Hypothalamus (tissue), 51 donors: ENCODE data around the gene AGBL4.
A peak's percentile ranks its signal among the peaks of the same experiment; 100 is the strongest.

Source experiments
- DNase-seq, 51 donors: peaks; one replicate each; lab custom pipeline; 2025; lab: John Stamatoyannopoulos, UW

AGBL4 gene

DNA sequence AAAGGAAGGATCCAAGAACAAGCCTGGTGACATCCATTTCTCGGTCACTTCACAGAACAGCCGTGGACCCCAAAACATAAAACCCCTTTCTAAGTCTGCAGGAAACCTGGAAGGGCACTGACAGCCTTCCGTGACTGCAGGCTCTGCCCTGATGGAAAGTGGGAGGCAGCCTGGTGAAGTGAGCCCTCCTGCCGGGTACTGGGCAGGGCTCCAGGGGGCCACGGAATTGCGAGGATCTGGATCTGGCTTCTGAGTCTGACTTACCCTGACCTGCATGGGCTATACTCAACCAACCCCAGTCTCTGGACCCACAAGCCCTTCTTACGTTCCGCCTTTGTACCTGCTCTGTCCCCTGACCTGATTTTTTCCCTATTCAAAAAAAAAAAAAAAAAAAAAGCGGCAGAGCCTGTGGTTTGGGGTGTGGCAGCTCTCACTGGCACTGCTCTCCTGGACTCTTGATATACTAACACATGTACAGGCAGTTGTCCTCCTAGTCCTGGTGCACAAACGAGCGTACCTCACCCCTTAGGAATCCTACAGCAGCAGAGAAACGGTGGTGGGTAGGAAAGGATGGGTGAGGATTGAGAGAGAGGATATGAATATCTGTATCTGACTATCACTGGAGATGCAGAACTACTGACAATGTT is 1330.0 kb downstream of the AGBL4 start:
- DNase-seq: no peak

DNA sequence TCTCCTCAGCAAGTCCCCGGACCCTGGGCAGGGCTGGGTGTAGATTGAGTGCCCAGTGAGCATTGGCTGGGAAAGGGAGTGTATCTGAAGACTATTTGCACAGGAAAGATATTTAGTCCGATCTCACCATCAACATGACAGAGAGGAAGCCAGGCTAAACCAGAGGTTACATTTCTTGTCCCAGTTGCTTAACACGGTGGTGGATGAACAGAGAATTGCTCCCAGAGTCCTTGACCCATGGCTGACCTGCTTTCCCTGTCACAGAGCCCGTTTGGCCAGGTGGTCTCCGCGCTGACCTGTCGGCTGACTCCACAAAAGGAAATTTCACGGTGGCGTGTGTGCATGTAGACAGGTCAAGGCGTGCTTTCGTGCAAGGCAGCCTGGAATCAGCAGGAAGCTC is 1330.6 kb downstream of the AGBL4 start:
- no peak for DNase-seq

DNA sequence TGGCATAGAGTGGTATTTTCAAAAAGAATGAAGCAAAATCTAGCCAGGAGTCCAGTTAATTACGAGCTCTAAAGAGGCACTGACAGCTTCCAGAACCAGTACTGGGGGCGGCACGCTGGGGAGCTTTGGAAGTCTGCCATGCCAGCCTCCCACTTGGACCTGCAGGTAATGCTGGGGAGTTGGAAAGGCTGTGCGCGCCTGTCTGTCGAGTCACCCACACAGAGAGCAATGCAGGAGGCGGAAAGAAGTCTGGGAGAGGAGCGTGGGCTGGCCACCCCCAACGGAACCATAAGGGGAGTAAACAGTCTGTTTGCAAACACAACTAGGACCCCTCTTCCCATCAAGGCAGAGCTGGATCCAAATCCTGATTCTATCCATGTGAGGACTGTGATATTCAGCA is 1331.5 kb downstream of the AGBL4 start:
- peak in 1 of 51 donors; percentile 56 for DNase-seq

DNA sequence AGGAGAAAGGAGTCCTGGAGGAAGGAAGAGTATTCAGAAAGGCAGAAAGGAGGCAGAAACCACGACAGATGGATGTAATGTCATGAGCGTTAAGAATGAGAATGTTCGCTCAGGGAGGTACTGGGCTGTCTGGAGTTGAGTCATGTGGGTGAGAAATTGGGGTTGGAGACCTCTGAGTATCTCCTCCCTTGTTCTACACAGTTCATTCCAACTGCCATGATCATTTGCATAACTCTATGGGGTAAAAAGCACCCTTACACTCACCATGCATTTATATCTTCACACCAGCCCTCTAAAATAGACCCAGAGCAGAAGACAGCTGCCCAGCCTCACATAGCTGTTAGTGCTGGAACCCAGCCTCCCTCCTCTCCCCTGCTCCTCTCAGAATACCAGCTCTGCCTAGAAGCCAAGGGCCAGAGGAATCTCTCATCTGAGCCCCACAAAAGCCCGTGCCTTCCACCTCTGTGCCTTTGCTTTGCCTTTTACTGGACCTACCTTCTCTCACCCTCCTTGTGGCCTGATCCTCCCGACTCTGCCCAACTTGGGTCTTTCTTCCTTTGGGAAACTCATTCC is 1332.2 kb downstream of the AGBL4 start:
- no peak for DNase-seq

DNA sequence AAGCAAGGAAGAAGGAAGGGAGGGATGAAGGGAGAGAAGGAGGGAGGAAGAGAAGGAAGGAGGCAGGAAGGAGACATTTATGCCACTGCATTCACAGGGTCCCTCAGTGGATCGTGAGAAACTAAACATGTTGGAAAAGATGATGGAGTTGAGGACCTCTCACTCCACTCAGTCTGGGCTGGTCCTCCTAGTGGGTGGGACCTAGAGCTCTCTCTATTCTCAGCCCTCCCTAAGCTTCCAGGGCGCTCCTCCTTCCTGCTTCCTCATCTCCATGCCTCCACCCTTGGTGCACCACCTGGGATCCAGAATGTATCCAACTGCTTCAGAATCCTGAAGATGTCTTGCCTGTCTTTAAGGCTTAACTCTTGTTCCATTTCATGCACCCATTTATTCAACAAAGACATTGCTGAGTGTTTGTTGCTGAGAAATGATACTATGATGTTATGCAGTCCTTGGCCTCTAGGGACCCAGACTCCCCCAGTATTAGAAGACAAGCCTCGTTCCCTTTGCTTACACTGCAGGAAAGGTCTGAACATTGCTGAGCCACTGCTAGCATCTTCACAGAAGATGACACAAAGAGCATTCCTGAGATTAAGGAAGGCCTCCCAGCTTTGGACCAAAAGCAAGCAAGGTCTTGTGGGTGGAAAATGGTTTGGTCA is 1335.5 kb downstream of the AGBL4 start:
- no peak for DNase-seq

DNA sequence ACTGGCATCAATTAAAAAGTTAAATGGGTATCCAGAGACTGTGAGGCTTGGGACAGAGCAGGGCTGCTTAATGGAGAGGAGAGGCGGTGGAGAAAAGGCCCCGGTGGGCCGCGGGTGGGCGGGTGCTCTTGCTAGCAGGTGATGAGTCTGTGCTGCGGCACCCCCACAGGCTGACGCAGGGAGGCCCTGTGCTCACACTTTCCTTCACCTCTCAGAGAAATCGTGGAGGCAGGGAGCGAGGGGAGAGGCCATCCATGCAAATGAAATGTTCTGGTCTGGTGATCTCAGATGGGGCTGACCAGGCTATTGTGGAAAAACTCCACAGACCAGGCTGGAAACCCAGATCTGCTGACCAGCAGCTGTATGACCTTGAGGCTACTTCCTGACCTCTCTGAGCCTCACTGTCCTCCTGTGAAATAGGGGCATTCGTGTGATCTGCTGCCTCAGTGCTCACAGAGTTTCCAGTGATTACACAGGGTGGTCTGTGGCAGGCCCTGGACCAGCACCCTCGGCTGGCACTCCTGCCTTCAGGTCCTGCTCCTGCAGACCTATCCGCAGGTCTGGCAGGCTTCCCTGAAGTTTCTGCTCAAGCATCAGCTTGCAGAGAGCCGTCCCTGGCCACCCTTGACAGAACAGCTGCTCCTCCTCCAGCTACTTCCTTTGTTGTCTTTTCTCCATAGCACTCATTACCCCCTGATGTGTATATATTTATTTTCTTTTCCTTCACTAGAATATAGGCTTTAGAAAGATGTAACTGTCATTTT is 1336.3 kb downstream of the AGBL4 start:
- DNase-seq: peak in 1 of 51 donors; percentile 18

DNA sequence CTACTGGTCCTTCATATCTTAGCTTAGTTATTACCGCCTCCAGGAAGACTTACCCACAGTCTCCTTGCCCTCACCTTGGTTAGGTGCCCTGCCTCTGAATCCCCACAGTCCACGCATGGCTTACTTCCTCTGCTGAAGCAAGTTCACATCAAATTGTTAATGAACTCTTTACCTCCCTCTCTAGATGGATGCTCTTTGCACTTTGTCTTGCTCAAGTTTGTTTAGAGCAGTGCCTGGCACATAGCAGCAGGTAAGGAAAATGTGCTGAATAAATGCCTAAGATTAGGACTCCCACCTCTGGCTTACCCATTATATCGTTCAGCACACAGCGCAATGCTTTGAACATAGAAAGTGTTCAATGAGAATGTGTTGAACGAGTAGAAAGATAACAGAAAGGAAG is 1337.6 kb downstream of the AGBL4 start:
- DNase-seq: no peak

DNA sequence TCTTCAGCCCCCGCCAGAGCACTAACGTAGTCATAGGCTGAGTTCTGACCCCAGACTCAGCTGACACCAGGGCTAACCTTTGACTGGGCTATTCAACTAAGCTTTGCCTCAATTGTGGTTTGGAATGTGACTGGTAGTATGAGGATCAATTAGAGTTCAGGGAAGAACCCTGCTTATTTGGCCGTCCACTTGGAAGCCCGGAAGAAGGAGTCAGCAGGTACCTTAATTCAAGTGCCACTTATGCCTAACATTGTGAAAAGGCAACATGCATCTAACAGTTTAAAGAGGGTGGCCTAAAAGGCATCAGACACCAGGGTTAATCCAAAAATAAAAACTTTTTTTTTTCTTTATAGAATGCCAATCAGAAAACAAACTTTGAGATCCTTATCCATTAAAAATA is 1339.4 kb downstream of the AGBL4 start:
- no peak for DNase-seq

DNA sequence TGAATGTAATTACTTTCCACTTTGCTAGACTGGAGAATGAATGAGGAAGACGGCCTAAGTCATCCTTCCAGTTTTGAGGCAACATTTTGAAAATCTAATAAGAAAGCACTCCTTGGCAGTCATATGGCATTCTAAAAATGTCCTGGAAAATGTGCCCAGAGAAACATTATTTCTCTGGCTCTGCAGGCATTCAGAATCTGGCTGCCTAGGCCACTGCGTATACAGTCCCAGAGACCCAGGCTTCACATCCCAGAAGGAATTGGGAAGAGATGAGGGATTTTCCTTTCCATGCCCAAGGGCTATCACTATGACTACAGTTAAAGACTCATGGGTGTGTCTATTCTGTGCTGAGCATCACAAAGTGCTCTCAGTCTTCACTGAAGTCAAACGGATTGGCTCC is 1339.9 kb downstream of the AGBL4 start:
- no peak for DNase-seq

DNA sequence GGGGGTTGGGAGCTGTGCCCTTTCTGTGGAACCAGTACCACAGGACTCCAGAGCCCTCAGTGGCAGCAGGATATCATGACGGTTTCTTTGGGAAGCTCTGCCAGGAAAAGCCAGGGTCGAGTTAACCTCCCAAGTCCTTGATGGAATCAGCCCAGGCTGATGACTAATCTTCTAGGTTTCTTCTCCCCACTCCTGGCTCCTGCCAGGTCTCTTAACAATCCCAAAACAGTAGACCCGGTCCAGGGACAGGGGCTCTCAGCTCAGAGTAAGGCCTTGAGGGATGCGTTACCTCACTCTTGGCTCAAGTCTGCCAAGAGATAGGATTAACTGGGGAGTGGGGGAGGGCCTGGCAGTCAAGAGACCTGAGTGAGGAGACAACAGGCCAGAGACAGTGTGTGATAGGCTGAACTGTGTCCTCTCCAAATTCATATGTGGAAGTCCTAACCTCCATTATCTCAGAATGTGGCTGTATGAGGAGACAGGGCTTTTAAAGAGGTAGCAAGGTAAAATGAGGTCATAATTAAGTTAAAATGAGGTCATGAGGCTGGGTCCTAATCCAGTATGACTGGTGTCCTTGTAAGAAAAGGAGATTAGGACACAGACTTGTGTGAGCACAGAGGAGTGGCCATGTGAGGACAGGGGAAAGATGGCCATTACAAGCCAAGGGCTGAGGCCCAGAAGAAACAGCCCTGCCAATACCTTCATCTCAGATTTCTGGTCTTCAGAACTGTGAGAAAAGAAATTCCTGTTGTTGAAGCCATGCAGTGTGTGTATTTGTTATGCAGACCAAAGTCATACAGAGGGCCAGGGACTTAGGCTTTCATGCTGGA is 1342.1 kb downstream of the AGBL4 start:
- no peak for DNase-seq

DNA sequence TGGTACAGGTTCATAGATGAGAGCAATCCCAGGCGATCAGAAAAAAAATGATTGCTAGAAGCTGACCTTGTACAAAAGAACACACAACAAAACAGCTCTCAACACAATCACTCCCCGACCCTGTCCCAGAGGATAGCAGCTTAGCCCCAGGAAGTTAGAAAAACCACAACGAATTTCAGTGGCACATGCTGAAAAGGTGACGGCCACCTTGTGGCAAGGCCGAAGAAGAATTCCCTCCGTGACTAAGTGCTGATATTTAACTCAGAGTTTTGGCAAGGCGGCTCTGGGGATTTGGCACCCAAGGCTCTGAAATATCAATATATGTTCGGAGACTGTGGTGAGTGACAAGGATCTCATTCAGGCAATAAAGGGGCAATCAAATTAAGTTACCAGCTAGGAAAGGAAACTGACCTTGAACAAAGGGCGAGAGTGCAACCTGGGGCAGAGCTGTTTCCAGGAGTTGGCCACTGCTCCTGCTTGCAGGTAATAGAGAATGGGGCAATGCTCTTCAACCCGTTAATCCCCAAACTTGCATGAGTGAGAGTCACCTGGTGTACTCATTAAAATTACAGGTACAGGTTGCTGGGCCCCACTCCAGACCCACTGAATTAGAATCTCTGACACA is 1343.2 kb downstream of the AGBL4 start:
- DNase-seq: no peak

DNA sequence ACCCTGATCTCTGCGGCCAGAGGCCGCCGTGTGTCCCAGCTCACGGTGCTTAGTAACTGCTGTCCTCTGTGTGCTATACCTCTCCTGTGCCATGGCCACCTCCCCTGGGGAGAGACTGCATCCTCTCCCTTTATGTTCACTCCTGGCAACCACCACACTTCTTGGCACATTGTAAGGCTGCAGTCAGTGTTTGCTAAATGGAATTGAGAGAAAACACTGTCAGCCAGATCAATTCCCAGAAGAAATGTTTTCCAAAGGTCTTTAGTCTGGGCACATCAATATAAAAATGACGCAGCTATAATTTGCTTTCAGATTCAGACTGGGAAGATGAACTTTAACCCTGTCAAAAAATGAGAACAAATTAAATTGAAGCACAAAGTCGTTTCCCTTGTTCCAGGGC is 1343.9 kb downstream of the AGBL4 start:
- DNase-seq: no peak

DNA sequence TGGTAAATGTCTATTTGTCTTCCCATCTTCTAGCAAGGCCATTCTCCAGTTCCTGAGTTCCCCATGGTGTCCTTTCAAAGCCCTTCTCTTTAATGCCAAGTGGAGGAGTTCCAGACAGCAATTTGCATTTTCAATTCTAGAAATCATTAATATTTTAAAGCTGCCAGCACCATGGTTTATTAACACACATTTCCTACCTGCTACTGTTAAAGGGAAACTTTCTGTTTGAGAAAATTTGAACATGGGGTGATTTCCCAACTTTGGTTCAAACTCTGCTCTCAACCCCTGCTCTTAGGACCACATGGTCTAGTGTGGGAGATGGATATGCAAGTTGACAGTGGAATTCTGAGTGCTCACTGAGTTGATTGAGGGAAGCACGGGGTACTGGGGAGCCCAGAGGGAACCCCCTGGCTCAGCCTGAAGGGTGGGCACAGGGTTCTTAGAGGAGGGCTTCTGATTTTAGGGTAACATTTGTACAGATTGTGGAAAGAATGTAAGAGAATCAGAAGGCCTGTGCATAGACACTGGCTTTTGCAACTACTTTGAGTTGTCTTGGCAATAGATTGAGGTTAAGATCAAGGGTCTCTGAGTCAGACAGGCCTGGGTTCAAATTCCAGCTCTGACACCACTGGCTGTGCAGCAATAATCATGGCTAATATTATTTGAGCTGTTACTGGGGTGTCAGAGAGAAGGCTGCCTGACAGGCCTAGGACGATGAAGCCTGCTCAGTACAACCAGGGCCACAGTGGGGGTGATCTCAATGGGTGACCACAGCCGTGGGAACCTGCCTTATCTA is 1344.8 kb downstream of the AGBL4 start:
- no peak for DNase-seq

DNA sequence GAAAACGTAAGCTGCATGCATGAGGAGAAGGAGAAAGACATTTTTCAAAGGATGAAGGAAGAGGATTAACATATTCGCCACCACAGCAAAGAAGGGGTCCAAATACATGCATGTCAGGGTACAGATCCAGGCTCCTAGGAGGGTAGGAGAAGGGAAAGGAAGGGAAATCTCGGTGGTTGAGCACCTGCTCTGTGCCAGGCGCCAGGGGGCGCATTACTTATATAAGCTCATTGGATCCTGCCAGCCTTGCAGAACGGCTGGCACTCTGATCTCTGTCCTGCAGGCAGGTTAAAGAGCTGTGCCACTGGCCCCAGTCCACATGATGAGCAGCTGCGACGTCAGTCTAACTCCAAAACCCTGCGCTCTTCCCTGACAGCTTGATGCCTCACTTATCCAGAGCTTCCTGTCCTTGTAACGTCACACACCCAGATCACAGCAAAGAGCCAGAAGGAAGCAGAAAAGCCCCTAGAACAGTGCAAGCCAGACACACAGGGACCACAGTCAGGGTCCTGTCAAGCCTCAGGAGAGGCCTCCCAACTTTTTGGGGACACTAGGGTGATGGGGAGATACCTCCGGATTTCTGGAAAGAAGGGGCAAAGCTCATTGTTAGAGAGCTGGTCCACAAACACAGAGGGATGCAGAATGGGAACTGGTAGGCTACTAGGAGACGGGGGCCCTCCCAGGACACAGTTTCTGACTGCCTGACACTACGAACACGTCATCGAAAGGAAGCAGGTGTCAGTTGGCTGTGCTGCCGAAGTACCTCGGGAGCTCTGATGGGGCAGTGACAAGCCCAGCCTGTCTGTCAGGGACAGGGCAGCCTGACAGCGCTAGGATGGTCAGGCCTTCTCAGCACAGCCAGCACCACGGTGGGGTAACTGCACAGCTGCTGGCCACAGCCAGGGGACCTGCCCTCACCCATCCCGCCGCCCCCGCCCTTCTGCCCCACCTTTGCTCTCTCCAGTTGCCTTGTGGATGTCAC is 1346.2 kb downstream of the AGBL4 start:
- DNase-seq: peak in 44 of 51 donors; percentile 4 to 75 (median 42)

DNA sequence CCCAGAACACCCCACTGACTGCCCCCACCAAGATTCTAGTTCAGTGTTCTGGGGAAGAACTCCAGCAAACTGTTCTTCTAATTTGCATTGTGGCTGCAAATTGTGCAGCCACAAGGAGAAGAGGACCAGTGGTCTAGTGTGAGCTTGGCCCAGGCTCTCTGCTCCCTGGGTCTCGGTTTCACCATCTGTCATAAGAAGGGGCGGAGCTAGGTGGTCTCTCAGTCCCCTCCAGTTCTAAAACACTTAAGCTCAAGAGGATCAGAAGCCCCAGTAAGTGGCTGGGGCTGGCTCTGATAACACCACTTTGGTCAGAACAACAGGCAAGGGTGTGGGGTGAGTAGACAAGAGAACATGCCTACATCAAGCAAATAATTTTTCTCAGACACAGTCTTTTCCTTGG is 1346.9 kb downstream of the AGBL4 start:
- no peak for DNase-seq

DNA sequence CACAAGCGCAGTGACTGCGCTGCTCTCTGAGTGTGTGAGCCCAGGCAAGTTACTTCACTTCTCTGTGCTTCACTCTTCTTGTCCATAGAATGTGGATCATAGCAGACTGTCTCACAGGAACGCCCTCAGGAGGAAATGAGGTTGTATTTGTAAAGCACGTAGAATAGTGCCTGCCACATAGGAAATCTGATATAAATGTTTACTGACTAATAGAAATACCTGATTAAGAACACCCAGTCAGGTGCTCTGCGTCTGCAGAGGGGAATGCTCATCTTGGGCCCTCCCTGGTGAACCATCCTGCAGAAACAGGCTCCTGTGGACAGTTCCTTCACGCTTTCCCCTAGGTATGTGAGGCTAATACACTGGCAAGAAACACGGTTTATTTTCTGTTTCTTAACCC is 1347.4 kb downstream of the AGBL4 start:
- DNase-seq: no peak

DNA sequence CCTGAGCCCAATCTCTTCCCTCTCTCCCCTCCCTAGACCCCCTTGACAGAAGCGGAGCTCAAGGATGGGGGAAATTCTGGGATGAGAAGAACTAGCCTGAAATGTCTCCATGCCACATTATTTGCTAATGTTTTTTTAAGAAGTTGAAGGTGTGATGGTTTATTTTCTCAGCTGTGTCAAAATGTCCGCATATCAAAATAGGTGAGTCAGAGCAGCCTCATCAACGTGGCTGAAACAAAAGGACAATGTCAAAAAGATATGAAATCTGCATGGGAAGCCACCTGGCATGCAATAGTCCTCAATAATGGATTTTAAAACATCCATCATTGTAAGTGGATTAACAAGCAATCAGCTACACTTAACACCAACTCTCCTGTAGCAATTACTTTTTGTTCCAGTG is 1348.5 kb downstream of the AGBL4 start:
- DNase-seq: no peak

DNA sequence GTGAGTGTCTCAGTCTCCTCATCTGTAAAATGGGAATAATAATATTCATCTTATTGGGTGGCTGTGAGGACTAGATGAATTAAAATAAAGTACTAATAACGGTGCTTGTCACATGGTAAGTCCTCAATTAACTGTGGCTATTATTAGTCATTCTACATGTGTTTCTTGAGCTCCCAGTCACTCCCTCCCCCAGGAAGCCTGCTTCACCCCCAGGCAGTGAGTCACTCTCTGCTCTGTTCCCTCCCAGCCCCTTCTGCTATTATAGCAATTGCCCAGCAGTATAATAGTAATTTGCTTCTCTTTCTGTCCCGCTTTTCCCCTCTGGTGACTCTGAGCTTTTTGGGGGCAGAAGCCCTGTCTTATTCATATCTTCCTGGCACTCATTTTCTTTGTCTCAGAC is 1349.1 kb downstream of the AGBL4 start:
- DNase-seq: no peak
